GM18502 (cell line): ENCODE measurements around the gene CMPK1.
"Not testable (repeated sequence)": the region's sequence is repeated elsewhere in the genome, so short reads cannot be mapped to it uniquely, and the experiment has no call there.

Experiments
- ATAC-seq: cut with Tn5 transposase; IDR thresholded peaks from one replicate; pipeline ENCODE4 v1.9.1; 2021; ENCODE audit warnings: mild to moderate bottlenecking; ENCODE audit not compliant: unreplicated experiment, poor library complexity

CMPK1 gene, protein sequence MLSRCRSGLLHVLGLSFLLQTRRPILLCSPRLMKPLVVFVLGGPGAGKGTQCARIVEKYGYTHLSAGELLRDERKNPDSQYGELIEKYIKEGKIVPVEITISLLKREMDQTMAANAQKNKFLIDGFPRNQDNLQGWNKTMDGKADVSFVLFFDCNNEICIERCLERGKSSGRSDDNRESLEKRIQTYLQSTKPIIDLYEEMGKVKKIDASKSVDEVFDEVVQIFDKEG

DNA sequence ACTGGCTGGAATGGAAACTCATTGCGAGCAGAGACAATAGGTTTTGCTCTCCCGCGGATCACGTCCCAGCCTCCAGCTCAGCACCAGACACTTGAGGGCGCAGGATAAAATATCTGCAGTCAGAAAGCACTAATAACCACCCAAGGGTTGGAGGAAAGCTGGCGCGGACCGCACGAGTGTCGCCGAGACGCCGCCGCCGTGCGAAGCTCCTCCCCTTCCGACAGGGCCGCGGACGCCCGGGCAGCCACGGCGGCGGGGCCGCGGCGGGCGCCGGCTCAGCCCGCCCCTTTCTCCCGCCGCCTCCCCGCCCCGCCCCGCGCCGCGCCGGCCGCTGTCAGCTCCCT lies at the start of gene CMPK1:
Gene CMPK1 (plus strand): TSS at position 213 of the 344 bp plus-strand sequence. CDS start 156 bp downstream, outside the sequence.
- ATAC-seq, result peak; percentile 77

DNA sequence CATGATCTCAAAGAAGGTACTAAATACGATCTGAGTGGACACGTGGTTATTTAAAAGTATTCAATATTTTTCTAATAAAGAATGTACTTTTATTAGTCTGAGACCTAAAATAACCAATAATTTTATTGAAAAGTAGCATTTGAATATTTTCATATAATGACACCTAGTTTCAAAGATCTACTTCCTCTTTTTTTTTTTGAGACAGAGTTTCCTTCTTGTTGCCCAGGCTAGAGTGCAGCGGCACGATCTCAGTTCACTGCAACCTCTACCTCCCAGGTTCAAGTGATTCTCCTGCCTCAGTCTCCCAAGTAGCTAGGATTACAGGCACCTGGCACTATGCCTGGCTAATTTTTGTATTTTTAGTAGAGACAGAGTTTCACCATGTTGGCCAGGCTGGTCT lies 45.5 kb upstream of the CMPK1 start:
- not testable (repeated sequence) for ATAC-seq

DNA sequence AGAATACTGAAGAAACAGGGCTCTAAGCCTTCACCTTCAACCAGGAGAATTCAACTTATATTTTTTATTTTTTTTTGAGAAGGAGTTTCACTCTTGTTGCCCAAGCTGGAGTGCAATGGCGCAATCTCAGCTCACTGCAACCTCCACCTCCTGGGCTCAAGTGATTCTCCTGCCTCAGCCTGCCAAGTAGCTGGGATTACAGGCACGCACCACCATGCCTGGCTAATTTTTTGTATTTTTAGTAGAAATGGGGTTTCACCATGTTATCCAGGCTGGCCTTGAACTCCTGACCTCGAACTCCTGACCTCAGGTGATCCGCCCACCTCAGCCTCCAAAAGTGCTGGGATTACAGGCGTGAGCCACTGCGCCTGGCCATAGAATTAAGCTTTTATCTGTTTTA lies 38.7 kb upstream of the CMPK1 start:
- ATAC-seq, result not testable (repeated sequence)

DNA sequence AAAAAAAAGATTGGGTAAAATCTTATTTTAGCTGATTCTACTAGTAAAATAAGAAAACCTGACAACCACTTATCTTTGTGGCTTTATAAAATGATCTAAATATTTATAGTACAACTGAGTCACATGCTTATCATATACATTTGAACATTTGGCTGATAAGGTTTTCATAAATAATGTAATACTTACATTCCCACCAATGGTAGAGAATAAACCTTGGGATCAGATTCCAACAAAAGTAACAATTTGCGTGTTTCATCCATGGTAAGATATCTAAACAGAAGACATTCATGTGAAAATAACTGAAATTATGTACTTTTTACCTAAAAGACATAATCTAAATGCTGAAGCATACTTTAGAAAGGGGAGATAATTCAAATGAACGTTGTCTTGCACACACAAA lies 38.0 kb upstream of the CMPK1 start:
- no peak for ATAC-seq

DNA sequence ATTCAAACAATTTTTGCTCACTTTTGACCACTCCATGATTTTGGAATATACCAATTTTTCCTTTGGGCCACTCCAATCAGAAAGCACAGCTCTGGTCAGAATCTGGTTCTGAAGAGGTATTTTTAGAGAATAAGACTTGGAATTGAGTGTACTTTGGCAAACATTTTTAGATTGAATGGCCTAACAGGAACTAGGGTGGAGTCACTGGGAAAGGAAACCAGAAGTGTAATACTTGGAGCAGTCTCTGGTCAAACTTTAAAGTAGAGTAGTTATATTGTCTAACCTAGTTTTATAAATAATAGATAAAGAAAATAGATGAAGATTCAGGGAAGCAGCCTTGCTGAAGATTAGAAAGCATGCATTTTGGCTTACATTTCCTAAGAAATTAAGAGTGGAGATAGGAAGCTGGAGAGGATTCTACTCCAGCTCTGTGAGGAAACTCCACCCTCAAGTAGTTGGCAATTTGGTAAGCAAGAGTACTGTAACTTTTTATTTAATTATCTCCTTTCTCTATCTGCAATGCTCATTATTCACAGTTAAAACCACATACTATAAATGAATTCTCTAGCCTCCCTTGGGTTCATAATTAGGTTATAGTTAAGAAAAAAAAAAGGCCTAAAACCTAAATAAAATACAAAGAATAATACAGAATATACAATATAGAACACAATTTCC lies 35.4 kb upstream of the CMPK1 start:
- no peak for ATAC-seq

DNA sequence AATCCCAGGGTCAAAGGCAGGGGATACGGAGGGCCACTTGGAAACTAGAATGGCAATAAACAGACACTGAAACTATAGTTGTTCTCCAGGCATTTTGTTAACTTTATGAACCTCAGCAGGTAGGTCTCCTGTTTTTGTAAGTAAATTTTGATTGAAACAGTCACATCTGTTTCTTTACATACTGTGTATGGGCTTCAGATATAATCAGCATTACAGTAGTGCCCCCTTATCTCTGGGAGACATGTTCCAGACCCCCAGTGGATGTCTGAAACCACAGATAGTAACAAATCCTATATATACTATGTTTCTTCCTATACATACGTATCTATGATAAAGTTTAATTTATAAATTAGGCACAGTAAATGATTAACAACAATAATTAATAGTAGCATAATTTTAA lies 31.1 kb upstream of the CMPK1 start:
- no peak for ATAC-seq

DNA sequence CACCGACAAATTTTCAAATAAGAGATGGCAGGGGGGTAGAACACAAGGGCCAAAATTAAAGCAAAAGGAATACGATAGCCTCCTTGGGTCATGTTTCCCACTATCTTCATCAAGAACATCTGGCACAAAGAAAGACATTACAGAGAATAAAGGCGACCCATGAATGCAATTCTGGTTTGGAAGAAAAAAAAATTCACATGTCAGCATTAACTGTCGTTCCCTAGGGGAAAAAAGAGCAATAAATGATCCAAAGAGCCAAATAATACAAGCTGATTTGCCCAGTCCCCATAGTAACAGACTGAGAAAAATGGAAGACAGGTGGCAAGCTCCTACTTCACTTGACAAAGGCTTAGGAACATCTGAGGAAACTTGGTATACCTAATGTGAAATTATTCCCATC lies 24.2 kb upstream of the CMPK1 start:
- ATAC-seq, result no peak

DNA sequence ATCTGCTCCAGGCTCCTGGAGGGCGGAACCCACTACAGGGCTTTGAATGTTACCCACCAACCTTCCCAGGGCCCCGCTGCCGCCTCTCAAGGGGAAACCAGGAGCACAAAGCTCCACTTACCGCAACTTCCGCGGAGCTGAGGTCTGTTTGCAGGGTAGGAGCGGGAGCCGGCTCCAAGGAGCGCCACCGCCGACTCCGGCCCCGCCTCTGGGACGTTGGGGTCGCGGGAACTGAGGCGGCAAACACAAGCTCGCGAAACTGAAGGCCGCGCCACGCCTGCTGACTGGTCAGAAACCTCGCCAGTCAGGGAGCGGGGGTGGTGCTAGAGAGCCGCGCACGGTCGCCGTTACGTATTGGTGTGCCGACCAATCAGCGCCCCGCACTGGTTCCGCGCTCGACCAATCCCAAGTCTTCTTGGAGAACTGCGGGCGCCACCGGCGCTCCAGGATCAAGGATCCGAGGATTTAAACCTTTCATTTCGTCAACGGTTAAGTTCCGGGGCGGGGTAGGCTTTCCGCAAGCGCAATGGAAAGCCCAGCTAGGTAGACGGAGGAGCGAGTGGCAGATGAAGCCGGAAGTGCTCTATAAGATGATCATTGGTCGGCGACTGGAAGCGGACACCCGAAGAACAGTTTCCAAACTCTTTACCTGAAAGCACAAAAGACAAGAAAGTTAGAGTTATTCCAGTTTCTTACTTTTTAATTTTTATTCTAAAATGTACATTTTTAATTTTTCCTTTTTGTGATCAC lies 19.5 kb upstream of the CMPK1 start, which contains the start of gene STIL:
Gene STIL (minus strand): TSS at position 233 of the 750 bp plus-strand sequence. CDS start 3,828 bp downstream, outside the sequence.
- ATAC-seq, result peak; percentile 97

DNA sequence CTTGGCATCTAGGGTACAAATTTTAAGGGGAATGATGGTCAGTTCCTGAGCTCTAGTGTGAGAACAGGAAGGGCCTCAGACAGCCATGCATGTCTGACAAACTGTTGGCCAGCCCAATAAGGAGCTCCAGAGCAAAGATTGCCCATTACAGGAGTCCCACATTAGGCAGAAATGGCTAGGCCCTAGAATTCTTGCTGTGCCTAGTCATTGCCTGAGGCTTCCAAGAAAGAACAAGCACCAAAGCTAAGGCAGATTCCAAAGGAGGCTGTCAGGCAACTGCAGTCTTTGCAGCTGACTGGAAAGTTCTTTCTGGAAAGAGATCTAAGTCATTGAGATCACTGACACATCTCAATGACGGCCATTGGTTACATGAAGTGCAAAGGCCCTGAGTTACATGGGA lies 15.7 kb upstream of the CMPK1 start:
- no peak for ATAC-seq

DNA sequence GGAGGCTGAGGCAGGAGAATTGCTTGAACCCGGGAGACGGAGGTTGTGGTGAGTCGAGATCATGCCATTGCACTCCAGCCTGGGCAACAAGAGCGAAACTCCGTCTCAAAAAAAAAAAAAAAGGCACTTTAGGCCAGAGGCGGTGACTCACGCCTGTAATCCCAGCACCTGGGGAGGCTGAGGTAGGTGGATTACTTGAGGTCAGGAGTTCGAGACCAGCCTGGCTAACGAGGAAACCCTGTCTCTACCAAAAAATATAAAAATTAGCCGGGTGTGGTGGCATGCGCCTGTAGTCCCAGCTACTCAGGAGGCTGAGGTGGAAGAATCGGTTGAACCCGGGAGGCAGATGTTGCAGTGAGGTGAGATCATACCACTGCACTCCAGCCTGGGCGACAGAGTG lies 13.6 kb upstream of the CMPK1 start:
- not testable (repeated sequence) for ATAC-seq

DNA sequence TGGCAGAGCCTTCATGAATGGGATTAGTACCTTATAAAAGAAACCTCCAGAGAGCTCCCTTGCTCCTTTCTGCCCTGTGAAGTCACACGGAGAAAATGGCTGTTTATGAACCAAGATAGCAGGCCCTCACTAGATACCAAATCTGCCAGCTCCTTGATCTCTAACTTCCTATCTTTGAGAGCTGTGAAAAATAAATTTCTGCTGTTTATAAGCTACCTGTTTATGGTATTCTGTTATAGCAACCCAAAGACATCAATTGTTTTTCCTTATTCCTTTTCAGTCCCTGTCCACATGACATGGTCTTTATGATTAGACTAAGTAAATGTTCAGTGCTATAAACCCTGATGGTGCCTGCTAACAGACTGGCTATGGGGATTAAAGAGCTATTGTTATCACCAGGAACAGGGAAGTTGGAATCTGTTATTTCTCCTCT lies 10.0 kb upstream of the CMPK1 start:
- no peak for ATAC-seq

DNA sequence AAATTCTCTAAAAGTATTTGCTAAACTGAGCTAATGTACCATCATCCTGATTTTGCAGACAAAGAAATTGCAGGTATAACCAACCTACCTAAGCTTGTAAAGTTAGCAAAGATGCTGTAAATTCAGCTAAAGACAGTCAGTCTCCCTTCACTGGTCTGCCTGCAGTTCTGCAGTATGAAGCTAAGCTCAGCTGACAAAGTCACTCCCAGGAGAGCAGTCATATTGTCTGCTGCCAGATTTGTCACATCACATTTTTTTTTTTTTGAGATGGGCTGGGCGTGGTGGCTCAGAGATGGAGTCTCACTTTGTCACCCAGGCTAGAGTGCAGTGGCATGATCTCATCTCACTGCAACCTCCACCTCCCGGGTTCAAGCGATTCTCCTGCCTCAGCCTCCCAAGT lies 8.9 kb upstream of the CMPK1 start:
- ATAC-seq, result no peak

DNA sequence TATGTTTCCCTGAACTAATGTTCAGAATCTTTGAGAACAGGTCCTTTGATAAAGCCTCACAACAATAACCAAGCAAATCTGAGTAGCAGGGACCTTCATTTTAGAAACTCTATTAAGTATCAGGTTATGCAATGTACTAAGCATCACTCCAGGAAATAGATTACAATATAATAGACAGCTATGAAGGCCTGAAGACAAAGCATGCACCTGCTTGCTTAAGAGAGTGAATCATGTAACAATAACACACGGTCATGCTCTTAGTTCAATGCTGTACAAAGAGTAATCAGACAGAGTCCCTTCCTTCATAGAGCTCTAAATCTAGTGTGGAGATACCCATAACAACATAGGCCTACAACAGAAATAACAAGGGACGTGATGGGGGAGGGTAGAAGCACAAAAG lies 8.1 kb upstream of the CMPK1 start:
- ATAC-seq, result no peak

DNA sequence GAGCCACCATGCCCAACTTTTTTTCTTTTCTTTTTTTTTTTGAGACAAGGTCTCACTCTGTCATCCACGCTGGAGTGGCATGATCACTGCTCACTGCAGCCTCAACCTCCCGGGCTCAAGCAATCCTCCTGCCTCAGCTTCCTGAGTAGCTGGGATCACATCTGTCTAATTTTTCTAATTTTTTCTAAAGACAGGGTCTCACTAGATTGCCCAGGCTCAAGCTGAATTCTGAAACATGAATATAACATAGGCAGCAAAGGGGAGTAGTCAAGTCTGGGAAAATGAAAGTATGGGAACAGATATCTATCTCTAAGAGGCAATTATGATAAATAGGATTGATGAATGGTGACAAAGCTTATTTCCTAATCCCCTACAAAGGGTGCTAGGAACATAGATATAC lies 7.3 kb upstream of the CMPK1 start:
- no peak for ATAC-seq

DNA sequence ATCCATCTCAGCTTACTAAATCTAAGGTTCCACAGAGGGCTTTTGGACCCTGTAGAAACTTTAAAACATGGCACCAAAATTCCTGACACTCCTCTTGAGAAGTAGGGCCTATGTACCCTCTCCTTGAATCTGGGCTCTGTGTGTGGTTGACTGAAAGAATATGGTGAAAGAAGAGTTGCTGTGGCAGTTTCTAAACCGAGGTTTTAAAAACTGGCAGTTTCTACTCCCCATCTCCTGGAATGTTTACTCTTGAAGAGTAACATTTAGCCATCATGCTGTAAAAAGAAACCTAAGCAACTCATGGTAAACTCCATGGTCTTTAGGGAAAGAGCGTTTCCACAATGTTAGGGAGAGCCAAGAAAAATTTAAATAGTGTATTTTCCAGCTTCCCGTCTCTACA lies 4.6 kb upstream of the CMPK1 start:
- ATAC-seq, result no peak

DNA sequence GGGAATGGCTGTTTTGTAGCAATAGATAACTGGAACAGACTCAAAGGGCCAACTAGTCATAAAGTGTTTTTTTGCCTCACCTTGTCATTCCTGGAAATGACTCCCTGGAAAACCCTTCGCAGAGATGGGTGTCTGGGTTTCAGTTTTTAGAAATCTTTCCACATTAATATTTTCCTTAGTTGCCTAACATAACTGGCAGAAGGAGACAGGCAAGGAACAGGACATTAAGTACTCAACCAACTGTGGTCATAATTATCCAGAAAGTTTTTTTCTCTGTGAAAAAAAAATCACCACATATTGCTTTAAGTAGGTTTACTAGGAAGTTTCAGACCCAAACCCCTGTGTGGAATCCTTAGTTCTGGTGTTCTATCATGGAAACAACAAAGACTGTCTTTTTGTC lies 3.4 kb upstream of the CMPK1 start:
- ATAC-seq, result no peak

DNA sequence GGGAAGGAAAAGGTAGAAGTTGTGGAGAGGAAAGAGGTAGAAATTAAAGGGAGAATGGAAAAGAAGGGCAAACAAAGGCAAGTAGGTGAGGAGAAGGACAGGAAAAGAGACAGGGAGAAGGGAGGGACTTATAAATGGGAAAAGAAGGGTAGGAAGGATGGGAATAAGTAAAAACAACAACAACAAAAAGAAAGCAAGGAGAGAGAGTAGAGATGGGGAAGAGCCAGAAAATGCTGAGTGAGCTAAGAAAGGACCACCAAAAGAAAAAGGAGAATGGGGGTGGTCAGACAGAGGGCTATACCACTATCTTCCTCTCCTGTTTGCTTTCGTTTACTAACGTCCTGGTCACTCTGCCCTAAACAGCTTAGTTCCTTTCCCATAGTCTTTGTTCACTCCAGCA lies 1.7 kb upstream of the CMPK1 start:
- ATAC-seq, result no peak

DNA sequence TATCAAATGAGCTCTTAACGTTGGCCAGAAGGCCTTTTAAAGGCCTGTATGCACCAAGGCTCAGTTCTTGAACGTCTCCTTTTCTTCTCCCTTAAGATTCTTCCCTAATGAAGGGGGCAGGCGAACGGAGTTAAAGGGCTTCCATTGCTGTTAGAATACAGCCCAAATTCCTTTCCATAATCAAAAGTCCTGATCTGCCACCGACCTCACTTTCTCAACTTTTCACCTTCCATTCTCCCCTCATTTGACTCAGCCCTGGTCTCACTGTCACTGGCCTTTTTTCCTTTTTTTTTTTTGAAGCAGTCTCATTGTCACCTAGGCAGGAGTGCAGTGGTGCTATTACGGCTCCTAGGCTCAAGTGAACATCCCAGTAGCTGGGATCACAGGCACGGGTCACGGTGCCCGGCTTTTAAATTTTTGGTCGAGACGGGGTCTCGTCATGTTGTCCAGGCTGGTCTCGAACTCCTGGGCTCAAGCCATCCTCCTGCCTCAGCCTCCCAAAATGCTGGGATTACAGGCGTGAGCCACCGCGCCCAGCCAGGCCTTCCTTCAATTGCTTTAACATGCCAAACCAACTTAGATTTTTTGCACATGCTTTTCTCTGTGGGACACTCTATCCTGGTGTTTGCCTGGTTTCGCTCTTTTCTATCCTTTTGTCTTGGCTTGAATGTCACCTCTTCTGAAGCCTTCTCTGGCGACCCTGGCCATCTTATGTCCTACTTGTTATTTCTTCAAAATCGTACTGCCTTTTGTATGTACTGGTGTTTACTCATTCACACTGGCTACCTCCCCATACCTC lies 612 bp upstream of the CMPK1 start:
- ATAC-seq, result no peak

DNA sequence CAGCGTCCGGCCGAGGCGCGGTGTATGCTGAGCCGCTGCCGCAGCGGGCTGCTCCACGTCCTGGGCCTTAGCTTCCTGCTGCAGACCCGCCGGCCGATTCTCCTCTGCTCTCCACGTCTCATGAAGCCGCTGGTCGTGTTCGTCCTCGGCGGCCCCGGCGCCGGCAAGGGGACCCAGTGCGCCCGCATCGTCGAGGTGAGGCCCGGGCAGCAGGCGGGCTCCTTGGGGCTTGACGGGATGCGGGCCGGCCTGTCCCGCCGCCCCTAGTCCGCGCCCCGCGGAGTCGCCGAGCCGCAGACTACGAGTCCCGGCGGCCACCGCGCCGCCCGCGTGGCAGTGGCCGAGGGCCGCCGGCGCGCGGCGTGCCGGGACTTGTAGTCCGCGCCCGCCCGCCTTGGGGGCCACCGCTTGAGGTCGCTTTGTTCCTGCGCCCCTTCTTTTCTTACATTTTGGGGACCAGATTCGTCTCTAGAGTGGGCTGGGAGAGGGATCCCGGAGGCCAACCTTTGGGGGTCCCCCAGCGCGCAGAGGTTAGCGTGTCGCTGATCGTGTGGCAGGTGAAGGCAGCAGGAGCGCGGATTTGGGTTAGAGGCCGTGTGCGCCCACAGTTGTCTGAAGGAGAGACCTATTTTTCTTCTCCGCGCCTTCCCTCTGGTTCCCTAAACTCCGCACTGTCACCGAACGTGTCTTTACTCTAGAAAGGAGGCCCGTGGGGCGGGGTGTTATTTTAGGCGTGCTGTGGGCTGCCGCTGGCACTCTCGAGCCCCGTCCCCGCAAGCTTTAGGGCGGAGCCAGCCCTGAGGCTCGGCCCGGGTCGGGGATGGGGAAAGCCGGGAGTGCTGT lies 553 bp downstream of the CMPK1 start:
- ATAC-seq, result peak; percentile 87
